GM12878 (cell line): ENCODE data around the gene VSTM5.

ENCODE experiments used
- CTCF ChIP-seq, 3 experiments: IDR thresholded peaks in 2 of 3; conservative IDR thresholded peaks in 1 of 3; 2 replicates each; pipeline ENCODE4 v1.5.1; 2011; ENCODE audit warnings: low read depth in 3 of 3, low read length in 3 of 3, mild to moderate bottlenecking in 3 of 3, control low read depth in 2 of 3, moderate library complexity in 2 of 3, inconsistent platforms in 1 of 3, mixed read lengths in 1 of 3; ENCODE audit not compliant: control insufficient read depth in 2 of 3, insufficient read depth in 1 of 3; ENCODE audit errors: extremely low read depth in 1 of 3
- EP300 ChIP-seq, 2 experiments: fragments of 150-350 bp in 1 of 2; IDR thresholded peaks; 2 replicates each; pipeline ENCODE4 v1.6.1; 2011 to 2012; ENCODE audit warnings: low read depth in 2 of 2, low read length in 2 of 2, borderline replicate concordance in 1 of 2, improper control_type of control experiment in 1 of 2, inconsistent platforms in 1 of 2; ENCODE audit not compliant: control insufficient read depth in 1 of 2
- EZH2 ChIP-seq: IDR thresholded peaks from 2 replicates; pipeline ENCODE4 v1.6.1; 2012; ENCODE audit warnings: low read depth, mild to moderate bottlenecking, control low read depth, inconsistent platforms, low read length, borderline replicate concordance; ENCODE audit not compliant: control insufficient read depth
- MAX ChIP-seq: IDR thresholded peaks from 2 replicates; pipeline ENCODE4 v1.6.1; 2012; ENCODE audit warnings: low read depth, low read length, improper control_type of control experiment
- RAD21 ChIP-seq: IDR thresholded peaks from 2 replicates; pipeline ENCODE4 v1.6.1; 2011; ENCODE audit warnings: mild to moderate bottlenecking, low read depth, low read length, moderate library complexity; ENCODE audit not compliant: insufficient read depth

GRCh38 chr11:93887111-93887510 is 36.7 kb upstream of the VSTM5 start:
- TF ChIP-seq EZH2 (no peak), EP300 (IDR thresholded peaks at IDR 0.05; ENCODE audit: borderline replicate concordance in 1 of 2, control insufficient read depth in 1 of 2, low read depth in 2 of 2, low read length in 2 of 2) (no peak), CTCF (IDR thresholded peaks at IDR 0.05 in 2 of 3, conservative IDR thresholded peaks at IDR 0.05 in 1 of 3; ENCODE audit: control insufficient read depth in 2 of 3, extremely low read depth in 1 of 3, insufficient read depth in 1 of 3, low read depth in 3 of 3, low read length in 3 of 3) (no peak), MAX (no peak), RAD21 (no peak)
